NCI-H2196 treated with DMSO at 0.1 percent for 48 hours (cell line): ENCODE results near the gene JPT2.

ENCODE experiments used
- DNase-seq: peaks from one replicate; lab custom pipeline; 2025; ENCODE audit not compliant: unreplicated experiment; lab: John Stamatoyannopoulos, UW

The JPT2 gene, protein sequence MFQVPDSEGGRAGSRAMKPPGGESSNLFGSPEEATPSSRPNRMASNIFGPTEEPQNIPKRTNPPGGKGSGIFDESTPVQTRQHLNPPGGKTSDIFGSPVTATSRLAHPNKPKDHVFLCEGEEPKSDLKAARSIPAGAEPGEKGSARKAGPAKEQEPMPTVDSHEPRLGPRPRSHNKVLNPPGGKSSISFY

DNA sequence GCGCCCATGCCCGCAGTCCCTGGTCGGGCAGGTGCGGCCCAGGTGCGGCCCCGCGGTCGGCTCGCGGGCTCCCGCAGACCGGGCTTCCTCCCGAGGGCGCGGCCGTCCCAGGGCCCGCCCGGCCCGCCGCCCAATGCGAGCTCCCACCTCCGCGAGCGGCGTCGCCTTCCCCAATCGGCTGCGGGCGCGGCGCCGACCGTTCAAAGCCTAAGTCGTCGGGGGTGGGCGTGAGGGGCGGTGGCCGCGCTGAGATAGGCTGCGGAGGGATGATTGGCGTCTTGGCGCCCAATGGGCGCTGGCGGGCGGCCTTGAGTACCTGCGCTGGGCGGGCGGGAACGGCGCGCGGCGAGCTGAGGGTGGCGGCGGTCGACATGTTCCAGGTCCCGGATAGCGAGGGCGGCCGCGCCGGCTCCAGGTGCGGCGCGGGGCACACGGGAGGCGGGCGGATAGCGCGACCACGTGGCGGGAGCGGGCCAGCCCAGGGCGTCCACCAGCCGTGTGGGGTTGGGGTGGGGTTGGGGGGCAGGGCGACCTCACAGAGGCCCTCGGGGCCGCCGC is at the start of gene JPT2:
Gene JPT2, plus strand, starts transcription at position 338 of the 558 bp plus-strand sequence. Its CDS starts 34 bp downstream, at position 372.
- DNase-seq, result peak; percentile 96

DNA sequence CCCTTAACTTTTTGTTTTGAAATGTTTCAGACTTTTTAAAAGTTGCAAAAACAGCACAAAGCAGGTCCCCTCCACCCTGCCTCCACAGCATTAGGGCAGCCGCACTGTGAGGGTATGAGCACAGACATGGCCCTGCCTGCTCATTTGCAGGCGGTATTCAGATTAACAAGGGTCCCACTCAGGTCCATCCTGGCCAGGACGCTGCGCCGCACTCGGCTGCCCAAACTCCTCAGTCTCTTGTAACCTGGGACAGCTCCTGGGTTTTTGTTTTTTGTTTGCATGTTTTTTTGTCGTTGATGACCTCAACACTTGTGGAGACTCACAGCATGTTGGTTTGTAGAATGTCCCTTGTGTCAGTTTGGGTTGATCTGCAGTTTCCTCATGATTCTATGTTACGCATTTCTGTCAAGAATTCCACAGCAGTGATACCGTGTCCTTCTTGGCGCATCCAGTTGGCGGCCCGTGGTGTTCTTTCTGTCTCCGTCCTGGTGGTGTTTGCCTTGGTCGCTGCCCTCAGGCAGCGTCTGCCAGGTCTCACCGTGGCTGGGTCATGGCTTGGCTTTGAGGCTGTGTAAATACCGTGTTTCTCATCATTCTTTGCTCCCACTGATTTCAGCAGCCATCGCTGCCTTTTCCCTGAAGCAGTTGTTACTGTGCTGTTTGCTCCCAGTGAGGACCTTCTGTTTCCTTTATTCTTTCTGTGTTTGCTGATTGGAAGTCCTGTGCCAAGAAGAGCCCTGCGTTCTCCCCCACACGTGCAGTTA is 47.4 kb upstream of the JPT2 start:
- DNase-seq, result no peak

DNA sequence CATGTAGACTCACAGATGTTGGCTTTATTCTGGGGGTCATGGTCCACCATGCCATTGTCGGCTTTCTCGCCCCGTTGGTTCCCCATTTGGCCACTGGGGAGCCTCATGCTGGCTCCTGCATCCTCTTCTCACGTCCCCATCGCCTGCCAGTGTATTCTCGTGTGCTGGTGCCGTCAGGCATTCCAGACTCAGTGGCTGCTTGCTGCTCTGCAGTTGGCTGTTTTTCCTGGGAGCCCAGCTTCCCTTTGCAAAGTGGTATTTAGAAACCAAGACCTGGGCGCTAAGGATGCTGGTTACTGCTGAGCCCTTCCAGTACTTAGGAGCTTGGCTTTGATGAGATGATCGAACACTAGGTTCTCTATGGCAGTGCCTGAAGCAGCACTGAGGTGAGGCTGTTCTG is 46.8 kb upstream of the JPT2 start:
- no peak for DNase-seq

DNA sequence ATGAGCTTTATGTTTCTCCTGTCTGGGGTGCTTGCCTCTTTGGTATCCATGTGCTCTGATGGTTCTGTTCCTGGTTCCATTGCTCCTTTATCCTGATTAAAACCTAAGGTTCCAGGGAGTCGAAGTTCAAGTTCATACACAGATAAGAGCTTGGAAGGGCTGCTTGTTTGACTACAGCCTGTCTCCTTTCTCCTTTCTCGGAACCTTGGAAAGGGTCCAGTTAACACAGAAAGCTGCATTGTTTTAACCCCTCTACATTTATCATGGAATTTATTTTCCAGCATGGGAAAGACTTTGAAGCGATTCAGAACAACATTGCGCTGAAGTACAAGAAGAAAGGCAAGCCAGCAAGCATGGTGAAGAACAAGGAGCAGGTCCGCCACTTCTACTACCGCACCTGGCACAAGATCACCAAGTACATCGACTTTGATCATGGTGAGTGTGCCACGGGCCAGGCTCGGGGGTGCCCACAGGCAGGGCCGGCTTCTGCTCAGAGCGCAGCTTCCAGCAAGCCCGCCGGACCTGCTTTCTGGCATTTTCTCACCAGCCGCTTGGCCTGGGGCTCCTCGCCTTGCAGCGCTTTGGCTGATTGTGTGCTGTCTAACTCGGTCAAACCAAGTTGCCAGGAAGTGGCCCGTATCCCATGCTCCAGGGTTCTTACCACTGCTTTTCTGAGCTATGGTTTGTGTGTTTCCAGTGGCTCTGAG is 46.0 kb upstream of the JPT2 start:
- DNase-seq, result no peak

DNA sequence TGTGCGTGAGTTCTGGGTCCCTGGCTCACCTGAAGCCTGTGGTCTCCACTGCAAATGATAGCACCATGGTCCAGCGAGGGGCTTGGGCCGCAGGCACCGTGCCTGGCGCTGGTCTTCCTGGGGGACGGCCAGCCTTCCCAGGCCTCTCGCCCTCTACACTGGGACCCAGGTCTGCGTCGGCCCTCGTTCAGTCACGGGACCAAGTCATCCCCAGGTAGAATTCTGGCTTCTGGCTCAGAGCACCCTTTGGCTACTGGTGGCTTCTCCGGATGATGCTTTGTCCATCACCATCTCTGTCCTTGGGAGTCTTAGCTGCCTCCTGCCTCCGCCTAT is 45.5 kb upstream of the JPT2 start:
- no peak for DNase-seq

DNA sequence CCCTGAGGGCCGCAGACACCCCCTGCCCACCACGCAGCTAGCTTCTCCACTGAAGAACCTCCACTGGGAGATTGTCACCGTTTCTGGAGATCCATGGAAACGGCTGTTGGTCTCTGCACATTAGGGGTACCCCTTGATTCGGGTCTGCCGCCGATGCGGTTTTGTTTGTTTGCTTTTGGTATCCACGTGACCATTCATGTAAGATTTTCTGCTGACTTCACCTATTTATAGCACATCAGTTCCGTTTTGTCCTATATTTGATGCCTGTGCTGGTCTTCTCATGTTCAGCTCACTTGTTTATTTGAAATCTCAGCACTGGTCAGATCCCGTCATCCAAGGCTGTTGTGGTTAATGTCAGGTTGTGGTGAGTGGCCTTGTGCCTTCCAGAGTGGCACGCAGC is 44.8 kb upstream of the JPT2 start:
- no peak for DNase-seq

DNA sequence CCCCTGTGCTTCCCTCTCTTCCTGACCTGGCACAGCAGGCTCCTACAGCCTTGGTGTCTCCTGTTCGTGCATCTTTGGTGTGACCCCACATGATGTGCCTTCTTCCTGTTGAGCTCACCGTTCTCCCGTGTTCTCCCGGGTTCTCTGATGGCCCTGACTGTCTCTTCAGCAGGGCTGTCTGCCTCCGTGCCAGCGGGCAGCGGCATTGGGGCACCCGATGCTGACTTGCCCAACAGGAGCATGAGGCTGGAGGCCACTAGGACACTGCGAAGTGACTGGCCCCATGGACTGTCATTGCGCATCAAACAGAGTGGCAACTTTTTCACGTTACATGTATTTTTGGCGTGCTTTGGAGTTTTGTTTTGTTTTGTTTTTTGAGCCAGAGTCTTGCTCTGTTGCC is 43.5 kb upstream of the JPT2 start:
- no peak for DNase-seq

DNA sequence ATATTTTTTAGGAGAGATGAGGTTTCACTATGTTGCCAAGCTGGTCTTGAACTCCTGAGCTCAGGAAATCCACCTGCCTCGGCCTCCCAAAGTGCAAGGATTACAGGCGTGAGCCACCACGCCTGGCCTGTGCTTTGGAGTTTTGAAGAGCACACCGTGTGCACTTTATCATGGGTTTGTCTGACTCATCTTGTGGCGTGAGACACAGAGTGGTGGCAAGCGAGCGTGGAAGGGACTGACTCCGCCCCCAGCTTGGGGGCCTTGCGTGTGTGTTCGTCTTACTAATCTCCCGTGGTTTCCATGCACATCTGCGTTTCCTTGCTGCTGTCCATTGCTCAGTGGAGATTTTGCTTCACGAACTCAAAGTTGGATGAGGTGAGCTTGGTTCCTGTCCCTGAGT is 43.0 kb upstream of the JPT2 start:
- DNase-seq, result no peak

DNA sequence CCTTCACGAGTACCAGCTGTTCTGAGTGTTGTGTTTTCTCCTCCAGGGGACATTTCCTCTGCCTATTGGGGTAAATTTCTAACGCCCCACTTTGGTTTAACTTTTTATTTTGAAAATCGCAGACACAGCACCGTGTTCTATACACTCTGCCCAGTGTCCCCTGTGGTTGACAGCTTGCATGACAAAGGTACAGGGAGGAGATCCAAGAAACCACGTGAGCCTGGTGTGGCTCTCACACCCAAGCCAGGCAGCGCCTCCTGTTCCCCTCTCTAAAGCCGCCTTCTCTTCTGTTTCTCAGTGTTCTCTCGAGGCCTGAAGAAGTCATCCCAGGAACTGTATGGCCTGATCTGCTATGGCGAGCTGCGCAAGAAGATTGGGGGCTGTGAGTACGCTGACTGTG is 40.6 kb upstream of the JPT2 start:
- DNase-seq, result no peak

DNA sequence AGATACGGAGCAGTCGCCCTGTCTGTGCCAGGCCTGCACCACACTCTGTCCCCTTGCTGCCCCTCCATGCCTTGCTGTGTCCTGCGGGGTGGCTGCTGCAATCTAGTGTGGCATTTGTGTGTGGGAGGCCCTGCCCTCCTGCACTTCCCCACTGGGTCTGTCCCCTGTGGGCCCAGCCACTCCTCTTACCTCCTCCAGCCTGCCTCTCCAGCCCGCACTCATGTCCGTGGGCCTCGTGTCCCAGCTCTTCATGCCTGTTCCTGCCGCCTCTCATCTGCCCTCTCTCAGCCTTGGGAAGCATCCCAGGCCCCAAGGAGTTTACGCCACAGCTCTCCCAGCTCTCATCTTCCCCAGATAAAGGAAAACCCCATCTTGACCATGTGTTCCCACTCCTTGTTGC is 39.3 kb upstream of the JPT2 start:
- no peak for DNase-seq

DNA sequence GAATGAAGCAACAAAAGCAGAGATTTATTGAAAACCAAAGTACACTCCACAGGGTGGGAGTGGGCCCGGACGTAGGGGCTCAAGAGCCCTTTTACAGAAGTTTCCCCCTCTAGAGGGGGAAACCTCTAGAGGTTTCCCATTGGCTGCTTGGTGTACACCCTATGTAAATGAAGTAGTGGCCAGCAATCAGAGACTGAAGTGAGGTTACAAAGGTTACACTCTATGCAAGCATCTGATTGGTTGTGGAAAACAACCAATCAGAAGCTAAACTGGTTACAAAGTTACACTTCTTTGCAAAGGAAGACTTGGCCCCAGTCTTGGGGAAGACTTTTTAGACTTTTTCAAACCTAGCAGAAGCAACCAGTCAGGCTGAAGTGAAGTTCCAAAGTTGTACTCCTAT is 38.8 kb upstream of the JPT2 start:
- no peak for DNase-seq

DNA sequence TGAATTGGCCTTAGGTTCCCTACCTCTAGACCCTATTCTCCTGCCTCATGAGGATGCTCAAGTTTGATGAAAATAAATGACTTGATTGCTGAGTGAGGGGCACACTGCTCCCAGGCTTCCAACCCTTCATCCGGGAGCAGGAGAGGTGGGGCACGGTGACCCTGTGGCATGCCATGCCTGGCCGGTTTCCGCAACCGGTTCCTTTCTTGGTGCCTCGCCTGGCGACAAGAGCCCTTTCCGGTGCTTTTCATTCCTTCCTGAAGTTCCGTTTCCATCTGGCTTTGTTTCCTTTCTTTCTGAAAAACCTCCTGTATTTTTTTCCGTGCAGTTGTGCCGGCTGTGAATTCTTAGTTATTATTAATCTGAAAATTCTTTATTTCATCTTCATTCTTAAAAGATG is 38.2 kb upstream of the JPT2 start:
- no peak for DNase-seq

DNA sequence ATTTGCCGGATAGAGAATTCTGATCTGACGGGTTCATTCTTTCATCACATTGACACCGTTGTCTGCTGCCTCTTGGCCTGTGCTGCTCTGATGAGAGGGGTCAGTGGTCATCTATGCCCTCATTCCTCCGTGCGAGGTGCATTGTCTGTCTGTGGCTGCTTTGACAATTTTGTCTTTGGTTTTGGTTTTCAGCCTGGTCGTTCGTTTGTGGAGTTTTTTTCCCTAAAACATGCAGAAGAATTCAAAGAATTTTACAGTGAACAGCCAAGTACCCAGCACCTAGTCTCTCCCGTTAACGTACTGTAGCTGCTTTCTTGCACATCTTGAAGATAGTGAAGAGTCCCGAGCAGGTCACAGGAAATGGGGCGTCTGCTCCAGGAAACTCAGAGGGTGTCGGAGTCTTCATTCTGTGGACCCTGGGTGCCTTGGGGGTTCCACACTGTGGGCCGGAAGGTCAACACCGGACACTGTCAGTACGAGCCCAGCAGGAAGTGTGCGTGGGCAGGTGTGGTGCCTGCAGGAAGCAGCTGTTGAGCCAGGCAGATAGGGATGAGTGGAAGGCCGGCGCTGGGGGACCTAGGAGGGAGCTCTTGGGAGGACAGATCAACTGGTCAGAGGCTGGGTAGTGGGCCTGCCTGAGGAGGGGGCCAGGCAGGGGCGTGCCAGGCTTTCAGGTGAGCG is 37.7 kb upstream of the JPT2 start:
- no peak for DNase-seq

DNA sequence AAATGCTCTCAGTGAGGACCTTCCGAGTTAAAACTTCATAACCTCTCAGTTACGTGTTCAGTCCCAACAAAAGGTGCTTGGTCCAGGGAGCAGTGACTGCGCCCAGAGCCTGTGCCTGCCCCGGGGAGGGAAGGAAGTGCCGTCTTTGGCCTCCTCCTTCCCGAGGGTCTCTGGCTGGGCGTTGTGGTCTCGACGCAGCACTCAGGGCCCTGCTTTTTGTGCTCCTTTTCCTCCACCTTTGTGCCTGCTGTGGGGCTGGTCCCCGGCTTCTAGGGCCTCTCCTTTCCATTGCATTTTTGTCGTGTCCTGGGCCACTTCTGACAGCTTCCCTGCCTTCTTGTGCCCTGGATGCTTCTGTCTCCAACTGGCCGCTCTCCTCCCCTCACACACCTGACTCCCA is 36.8 kb upstream of the JPT2 start:
- no peak for DNase-seq

DNA sequence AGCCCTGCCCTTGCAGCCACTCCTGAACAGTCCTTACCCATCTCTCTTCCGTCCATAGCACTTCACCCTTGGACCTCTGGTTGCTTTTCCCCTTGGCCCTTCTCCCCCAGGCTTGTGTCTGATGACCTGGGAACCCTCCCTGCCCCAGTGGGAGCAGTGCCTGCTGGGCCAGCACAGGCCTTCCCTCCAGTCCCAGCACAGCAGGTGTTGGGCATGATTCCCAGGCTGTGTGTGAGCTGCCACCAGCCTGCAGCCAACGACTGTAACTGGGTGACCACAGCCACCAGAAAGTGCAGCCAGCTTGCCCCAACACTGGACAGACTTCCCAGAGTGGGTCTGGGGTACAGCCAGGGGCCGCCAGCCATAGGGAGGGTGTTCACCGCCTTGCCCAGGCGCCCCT is 35.9 kb upstream of the JPT2 start:
- no peak for DNase-seq

DNA sequence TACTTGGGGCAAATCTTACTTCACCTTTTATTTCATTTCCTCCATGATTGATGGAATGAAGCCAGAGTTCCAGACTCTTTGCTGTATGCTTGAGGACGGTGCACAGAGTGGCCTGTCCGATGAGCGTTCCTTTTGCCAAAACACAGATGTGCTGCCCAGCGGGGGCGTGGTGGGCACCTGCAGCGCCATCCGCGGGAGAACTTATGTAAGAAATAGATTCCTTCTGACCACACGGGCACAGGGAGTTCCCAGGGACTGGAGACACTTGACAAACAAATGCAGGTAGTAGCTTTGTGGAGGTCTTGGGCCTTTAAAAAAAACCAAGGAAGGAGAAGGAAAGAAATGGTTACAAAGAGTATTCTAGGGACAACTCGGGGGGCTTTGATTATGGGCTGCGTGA is 35.3 kb upstream of the JPT2 start:
- DNase-seq, result no peak

DNA sequence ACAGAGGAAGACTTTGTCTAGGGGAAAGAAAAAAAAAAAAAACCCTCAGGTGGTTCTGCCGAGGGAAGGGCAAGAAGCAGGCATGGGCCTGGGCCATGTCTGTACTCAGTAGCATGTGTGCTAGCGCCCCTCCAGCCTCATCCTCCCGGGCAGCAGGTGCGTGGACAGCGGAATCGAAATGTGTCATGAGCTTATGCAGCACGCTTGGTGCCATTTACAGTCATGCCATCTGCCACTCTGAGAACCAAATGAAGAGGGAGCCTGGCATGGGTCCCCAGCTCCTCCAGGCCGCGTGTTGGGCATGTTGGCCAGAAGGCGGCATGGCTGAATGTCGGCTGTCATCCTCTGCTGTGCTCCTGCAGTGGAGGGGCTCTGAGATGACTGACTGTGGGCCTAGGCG is 34.6 kb upstream of the JPT2 start:
- DNase-seq, result no peak

DNA sequence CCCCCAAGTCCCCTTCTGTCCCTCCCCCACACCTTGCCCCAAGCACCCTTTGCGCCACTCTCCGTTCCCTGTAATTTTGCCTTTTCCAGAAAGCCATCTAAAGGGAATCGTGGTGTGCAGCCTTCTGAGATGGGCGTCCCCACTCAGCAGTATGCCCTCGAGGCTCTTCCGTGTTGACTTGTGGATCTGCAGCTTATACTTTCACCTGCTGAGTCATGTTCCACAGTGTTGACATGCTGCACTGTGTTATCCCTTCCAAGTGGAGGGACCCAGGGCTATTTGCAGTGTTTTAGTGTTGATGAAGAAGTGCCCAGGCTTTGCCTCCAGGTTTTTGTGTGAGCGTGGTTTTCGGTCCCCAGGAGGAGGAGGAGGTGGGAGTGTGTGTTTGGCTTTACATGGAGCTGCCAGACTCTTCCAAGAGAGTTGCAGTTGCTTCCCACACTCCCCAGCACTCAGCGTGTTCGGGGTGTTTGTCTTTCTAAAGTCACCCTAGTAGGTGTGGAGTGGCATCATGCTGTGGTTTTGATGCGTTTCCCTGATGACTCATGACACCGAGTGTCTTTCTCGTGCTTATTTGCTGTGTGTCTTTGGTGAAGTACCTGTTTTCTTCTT is 32.1 kb upstream of the JPT2 start:
- DNase-seq, result no peak

DNA sequence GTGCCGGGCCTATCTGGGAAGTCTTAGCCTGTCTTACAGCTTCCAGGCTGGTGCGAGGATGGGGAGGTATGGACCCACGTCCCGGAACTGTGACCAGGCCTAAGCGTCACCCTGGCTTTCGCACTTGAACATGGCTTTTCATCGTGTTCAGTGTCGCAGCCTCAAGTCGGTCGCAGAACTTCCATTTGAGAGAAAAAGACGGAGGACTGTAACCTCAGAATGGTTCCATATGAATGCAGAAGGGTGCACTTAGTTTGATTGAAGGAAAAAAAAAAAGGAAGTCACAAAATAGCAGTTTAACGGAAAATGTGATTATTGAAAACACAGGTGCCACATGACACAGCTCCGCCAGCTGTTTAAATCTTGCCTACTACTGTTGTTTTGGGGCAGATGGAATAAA is 30.2 kb upstream of the JPT2 start:
- no peak for DNase-seq

DNA sequence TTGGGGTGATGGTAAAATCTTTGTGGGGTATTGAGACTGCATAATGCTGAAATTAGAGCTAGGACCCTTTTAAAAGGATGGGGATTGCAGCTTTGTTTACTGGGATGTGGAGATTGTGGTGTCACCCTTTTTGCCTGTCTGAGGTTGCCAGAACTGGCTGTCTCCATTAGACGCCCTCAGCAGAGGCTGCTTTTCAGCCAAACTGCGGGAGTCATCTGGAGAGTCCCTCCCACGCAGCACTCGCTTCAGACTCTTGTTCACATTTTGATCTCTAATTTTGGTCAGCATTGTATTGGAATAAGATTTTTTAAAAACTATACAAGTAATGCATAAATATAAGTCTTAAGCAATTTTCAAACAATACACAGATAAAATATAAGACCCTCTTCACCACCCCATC is 27.9 kb upstream of the JPT2 start:
- DNase-seq, result no peak
